GM21423 (cell line): ENCODE data around the gene TPPP.

ENCODE experiments used
- ATAC-seq: cut with Tn5 transposase; IDR thresholded peaks from one replicate; pipeline ENCODE4 v1.9.1; 2021; ENCODE audit warnings: mild to moderate bottlenecking, moderate library complexity; ENCODE audit not compliant: unreplicated experiment

Gene TPPP

DNA sequence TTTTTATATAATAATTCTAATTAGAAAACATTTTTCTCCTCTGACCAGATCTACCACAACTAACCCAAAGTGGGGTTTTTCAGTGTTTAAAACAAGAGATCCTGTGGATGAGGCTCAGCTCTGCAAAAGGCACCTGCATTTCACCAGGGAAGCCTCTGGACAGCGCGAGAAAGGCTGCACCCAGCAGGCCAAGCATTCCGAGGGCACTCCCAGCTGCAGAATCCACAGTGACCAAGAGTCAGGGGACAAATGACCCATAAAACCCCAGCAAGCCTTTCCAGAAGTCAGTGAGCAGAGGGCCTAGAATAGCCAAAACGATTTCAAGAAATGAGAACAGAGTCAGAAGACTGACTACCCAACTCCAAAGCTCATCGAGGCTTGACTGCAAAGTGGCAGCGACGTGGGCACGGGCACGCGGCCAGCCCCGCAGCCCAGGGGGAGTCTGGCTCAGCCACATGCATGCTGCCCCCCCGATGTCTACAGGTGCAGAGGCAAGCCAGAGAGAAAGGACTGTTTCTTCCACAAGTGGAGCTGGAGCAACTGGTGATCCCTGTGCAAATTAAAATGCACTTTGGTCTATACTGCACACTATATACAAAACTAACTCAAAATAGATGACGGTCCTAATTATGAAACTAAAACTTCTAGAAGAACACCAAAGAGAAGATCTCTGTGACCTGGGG, 26.2 kb downstream of the TPPP start:
- ATAC-seq = no peak

DNA sequence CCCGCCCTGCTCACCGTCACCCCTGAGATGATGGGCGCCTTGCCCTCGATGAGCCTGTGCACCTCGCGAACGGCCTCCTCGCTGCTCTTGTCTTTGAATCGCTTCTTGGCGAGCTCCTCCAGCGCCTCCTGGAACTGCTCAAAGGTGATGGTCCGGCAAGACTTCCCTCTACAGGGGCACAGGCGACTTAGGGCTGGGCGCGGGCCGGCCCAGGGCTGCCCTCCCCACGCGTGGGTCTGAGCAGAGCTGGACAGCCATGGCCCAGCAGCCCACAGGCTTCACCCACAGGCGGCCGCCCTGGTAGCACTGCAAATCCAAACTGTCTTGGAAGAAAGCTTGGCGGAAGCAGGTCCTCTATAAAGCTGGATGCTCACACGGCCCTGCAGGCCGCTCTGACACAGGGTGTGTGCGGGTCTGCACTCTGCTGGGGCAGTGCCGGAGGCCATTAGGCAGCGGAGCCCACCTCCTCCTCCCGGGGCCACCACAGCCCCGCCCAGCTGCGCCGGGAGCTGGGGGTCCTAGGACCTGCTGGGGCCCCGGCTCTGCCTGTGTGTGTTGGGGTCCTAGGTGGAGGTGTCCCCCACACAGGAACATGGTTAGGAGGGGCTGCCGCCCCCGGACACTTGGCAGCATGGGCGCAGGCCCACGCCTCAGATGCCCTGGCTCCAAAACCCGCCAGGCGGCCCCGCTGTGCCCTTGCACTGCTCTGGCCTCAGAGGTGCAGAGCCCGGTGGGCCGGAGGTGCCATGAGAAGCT, 27.0 kb downstream of the TPPP start:
- no peak for ATAC-seq

DNA sequence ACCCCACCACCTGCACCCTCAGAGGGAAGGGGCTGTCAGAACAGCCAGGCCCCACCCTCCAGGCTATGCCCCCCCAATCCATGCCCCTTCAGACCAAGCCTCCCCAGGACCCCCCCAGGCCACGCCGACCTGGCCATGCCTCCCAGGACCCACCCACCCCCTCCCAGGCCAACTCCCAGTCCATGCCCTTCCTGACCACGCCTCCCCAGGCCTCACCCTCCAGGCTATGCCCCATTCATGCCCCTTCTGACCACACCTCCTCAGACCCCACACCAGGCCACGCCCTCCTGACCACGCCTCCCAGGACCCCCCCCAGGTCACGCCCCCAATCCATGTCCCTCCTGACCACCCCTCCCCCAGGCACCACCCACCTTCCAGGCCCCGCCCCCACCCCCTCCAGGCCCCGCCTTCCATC, 27.6 kb downstream of the TPPP start:
- no peak for ATAC-seq

DNA sequence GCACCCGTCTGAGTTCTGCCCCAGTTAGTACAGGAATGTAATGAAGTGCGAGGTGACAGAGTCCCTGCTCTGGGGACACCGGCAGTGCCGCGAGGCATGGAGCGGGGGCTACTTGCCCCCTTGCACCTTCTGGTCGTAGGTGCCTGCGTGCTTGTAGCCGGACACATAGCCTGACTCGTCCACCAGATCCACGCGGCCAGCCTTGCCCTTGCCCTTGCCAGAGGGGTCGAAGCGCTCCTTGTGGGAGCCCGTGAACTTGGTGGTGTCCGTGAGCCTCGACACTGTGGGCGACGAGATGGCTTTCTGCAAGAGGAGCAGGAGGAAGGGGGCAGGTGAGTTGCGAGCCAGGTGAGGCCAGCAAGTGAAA, 28.2 kb downstream of the TPPP start:
- no peak for ATAC-seq

DNA sequence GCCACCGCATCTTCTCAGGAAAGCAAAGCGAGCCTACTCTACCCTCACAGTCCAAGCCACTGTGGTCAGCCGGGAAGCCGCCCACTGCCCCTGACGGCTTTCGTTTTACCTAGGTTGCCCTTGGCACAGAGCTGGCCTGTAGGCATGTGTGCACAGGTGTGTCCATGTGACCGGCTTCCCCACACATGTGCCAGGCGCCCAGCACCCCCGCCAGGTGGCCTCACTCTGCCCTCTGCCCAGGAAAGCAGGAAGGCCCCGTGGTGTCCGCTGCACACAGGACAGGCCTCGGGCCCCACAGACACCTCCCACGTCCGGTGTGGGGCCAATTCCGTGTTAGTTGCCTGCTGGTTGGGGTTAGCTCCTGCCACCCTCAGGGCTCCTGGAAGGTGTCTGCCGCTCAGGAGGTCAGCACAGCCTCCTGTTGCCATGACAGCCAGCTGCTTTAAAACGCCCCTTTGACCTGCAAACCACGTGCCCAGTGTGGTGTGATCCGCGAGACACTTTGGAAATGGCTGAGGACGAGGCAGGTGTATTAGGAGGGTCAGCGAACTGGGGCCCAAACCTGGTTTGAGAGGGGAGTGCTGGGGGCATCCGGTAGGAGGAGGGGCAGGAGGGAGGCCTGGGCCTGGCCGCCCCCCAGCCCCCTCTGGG, 28.7 kb downstream of the TPPP start:
- ATAC-seq = no peak

DNA sequence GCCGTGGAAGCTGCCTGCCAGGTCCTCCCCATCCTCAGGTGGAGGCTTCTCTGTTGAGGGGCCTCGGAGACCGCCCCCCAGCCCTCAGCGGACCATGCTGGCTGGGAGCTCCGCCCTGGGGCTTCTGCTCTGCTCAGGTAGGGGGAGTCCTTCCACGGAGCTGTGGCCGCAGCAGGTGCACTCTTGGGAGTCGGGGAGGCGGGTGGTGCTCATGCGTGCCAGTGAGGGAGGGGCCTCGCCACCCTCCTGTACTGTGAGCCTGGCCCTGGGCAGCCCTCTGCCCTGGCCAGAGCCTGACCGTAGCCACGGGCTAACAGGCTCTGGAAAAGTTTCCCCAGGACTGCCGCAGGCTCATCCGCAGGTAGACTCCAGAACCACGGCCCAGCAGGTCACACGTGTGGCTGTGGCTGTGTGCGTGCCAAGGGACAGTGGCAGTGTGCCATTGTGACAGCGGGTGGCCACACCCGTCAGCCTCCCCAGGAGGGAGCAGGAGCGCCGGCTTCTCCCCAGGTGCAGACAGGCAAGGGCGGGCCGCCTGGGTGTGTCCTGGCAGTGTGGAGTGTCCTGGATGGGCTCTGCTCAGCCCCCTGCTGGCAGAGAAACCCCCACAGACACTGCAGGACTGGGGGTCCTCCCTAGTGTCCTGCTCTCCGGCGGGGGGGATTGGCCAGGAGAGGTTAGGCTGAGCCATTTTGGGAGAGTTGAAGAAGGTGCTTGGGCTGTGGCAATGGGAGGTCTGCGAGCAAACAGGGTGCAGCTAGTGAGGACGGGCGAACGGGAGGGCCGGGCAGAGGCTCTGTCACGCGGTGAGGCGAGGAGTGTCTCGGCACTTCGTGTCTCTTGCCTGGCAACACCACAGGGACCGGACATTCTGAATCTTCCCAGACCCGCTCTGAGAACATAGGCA, 29.5 kb downstream of the TPPP start:
- ATAC-seq = no peak

DNA sequence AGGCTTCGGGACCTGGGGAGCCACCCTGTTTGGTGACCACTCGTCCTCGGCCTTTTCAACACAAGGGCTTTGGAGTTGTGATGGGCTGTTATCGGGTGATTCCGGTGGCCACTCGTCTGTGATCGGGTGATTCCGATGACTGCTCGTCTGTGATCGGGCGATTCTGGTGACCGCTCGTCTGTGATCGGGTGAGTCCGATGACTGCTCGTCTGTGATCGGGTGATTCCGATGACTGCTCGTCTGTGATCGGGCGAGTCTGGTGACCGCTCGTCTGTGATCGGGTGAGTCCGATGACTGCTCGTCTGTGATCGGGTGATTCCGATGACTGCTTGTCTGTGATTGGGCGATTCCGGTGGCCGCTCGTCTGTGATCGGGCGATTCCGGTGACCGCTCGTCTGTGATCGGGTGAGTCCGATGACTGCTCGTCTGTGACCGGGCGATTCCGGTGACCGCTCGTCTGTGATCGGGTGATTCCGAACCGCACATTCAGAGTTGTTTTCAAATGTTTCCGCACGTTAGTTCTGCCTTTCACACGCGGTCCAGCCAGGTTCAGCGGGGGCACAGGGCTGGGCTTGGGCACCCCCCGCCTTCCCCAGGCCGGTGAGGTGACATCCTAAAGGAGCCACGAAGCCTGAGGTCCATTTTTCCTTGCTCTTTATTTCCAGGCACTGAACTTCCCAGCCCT, 30.3 kb downstream of the TPPP start:
- ATAC-seq = no peak

DNA sequence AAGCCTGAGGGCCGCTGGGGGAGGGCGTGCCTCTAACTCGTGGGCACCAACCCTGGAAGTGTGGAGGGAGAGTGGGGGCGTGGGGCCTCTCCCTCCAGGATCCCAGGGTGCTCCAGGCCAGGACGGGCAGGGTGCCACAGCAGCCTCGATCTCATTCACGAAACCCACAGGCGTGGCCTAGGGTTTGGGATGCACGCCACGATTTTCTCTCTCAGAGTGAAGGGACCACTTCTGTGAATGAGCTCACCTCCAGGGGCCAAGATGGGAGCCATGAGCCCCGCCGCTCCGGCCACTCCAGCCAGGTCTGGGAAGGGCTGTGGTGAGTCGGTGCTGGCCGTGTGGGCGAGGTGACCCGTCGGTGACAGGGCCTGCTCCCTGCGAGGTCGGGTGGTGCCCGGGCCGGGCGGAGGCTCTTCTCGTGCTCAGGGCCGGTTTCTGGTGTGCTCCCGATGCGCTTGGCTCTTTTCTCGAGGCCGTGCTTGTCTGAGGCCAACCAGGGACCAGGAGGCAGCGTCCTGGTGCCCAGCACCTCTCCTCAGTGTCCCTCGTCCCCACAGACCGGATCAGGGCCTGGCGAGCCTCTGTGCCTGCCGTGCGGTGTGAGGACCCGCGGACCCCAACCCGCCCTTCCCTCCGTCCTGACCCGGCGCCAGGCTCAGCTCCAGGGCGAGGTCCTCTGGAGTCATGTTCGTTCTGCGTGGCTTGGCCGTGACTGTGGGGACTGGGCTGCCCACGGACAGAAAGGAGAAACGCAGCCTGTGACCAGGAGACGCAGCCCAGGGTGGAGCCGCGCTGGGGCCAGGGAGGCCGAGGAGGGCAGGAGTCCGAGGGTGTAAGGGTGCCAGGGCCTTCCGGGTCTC, 31.0 kb downstream of the TPPP start:
- ATAC-seq = no peak

DNA sequence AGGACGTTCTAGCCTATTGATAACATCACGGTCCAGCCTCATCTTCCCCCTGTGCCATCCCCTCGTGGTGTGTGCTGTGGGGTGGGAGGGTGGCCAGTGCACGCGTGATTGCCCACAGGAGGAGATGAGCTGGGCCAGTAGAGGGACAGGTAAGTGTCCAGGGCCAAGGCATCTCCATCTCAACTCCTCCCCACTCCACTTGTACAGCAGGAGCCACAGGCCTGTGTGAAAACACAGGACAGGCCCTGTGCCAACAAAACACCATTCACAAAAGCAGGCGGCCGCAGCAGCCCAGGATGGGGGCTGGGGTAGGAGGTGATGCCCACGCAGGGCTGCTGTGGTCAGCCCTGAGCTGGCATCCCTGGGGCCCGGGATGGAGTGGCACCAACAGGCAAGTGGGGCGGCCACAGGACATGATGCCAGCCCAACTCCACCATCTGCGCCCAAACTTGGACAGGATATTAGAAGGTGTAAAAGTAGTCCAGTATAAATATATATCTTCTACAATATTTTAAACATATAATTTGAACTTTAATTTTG, 32.6 kb downstream of the TPPP start:
- no peak for ATAC-seq

DNA sequence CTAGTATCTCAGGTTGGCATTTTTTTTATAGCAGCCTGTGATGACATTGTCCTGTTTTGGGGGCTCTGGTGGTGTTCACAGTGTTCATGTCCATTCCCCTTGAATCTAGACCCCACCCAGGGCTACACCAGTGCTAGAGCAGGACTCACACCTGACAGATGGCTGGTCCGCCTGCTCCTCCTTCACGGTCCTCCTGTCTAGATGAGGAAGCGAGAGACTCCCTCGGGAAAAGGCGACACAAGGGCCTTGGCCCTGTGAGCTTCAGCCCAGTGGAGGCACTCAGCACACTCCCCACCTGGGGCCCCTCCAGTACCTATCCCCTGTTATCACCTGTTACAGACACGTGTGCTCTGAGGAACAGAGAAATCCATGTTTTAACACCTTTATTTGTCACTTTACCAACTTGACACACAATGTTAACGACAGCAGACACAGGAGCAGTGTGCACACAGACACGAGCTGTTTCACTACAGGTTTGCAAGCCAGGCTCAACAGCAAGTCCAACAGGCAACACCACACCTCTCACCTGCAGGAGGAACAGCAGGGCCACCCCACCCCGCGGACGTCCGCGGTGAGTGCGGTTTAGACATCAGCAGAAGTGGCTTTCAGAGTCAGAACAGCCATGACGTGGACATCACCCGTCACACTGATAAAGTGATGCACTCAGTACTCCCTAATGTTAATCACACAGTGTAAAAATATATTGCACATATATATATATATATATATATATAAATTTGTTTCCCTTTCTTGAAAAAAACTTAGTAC, 33.5 kb downstream of the TPPP start:
- ATAC-seq = no peak

DNA sequence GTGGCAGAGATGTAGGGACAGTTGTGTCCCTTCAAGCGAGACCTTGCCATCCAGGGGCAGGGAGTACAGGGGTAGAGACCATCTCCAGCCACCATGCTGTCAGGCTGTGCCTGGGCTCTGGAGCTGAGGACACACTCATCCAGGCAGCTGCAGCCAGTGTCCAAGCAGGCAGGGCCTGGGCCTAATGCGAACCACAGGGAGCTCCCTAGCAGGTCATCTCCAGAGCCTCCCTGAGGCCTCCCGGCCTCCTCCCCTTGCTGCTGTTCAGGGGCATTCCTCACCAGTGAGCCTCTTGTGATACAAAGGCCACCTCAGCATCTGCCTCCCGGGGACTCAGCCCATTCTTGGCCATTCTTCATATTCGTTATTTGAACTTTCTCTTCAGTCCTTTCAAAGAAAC, 35.0 kb downstream of the TPPP start:
- ATAC-seq = no peak

DNA sequence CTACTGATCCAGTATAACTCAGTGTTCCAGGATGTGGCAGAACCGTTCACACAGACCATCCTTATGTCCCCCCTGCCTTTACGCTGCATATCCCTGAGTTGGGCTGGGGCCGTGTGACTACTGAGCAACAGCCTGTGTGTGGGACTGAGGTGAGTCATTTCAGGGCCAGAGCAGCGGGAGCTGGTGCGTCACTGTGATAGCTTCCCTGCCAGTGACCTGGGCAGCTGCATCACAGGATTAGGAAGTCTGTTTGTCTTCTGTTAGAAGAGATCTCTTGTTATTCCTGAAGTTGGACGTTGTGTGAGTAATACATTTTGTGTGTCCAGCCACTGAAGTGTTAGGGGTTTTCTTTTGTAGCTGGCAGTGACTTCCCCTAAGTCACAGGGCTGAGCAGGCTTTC, 35.6 kb downstream of the TPPP start:
- ATAC-seq = no peak

DNA sequence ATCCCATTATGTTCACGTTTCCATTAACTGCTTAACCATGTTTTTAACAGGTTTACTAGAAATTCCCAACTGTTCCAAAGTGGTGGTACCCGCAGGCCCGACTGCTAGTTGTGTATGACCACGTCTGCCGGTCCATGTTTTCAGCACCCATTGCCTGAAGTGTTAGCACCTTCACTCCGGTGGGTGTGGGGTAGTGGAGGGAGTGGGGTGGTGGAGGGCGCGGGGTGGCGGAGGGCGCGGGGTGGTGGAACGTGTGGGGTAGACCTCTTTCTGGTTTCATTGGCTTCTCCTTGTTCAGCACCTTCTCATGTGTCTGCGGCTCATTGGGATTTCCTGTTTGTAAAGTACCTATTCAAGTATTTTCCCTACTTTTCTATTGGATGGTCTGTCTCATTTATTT, 37.7 kb downstream of the TPPP start:
- no peak for ATAC-seq

DNA sequence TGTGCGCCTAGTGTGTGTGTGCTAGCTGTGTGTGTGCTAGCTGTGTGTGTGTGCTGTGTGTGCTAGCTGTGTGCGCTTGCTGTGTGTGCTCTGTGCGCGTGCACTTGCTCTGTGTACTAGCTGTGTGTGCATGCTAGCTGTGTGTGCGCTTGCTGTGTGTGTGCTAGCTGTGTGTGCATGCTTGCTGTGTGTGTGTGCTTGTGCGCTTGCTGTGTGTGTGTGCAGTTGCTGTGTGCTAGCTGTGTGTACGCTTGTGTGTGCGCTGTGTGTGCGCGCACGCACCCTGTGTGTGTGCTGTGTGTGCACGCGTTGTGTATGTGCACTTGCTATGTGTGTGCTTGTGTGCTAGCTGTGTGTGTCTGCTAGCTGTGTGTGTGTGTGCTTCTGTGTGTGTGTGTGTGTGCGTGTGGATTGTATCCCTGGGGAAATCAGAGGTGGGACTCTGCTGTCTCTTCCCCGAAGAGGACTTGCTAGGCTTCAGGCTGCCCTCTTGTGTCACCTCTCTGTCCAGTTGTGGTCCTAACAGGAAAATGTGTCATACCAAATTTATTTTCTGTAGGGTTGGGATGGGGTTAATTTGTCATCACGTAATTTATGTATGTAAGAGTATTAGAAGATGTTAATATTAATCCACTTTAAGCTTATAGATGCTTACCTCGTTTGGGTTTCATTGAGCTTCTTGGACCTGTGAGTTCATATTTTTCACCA, 38.9 kb downstream of the TPPP start:
- no peak for ATAC-seq

DNA sequence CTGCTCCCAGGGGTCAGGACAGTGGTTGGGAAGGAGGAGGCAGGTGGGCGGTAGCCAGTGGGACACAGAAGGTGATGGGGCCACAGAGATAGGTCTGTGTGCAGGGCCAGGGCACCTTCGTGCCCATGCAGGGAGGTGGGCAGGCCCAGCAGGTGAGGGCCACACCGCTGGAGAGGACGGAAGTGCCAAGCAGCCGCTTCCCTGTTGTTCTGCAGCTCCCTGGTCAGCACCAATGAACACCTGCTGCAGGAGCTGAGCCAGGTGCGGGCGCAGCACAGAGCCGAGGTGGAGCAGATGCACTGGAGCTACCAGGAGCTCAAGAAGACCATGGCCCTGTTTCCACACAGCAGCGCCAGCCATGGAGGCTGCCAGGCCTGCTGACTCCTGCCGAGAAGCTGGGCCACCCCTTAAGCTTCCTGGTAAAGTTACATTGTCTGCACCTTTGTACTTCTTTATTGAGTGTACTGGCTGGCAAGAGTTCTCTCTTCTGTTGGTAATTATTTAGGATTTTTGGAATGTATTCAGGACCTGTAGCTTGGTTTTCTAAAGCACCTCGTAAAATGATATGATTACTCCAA, 40.3 kb downstream of the TPPP start:
- no peak for ATAC-seq

DNA sequence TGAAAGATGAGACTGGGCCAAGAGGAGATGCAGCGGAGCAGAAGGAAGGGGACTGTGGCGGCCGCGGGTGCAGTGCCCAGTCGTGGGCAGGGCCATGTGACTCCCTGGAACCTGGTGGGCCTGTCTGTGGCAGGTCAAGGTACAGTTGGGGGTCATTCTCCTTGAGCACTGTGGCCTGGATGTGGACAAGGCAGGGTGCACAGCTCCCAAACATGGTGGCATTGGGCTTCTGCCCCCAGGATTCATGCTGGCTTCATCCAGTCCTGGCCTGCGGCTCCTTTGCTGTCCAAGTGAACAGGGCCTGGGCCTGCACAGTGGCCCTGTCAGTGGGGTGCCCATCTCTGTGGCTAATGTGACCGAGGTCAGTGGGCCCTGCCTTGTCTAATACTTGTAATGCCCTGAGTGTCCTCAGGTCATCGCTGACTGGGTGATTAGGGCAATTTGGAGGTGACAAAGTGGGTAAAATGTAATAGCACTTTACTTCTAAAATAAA, 41.1 kb downstream of the TPPP start:
- no peak for ATAC-seq

DNA sequence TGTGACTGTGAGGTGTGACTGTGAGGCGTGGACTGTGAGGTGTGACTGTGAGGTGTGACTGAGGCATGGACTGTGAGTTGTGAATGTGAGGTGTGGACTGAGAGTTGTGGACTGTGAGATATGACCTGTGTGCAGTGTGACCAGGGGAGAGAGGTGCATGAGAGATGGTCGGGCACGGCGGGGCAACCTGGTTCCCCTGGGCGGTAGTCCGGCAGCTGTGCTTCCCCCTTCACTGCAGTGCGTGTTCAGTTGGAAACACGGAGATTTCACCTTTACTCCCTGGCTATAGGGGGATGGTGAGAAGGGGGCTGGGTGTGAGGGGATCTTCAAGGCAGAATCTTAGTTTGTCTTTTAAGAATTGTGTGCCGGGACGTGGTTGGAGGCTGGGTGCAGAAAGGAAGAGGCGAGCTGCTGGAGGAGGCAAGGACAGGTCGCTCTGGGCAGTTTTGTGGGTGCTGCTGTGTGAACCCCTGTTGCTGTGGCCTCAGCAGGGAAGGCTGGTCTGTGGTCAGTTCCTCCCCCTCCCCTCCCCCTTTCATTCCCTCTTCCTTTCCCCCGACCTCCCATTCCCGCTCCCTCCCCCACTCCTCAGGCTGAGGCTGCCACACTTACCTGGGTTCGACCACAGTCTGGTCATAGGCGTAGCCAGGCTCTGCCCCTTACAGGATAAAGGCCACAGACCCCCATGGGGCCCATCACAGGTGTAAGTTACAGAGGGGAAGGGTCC, 41.7 kb downstream of the TPPP start:
- ATAC-seq = no peak
